PC-9 (cell line): ENCODE data around the gene GPR32.

Experiments used
- EZH2 ChIP-seq: fragments of 200-600 bp; sonication (generic); IDR thresholded peaks from 2 replicates; pipeline ENCODE4 v1.8.0; 2017; ENCODE audit warnings: antibody characterized with exemption, low read depth
- TF ChIP-seq, protein P1 (sequence below): fragments of 200-600 bp; sonication (generic); conservative IDR thresholded peaks from 2 replicates; pipeline ENCODE4 v1.6.1; 2017; ENCODE audit warnings: mixed run types, antibody characterized with exemption, mild to moderate bottlenecking, moderate library complexity

DNA sequence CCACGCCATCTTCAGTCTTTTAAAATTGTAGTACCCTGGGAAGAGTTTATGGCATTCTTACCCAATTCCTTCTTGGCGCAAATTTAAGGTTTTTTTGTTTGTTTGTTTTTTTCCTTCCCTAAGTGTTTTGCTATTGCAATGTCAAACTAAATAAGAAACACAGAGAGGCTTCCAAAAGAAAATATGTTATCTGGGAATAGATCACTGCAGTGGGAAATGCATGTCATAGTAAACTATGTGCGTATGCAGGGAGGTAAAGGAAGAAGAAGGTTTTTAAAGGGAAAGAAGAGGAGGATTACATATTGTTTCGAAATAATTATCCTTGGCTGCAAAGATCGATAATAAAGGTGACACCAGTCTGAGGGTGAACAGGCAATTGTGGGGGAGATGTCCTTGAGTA is 33.9 kb upstream of the GPR32 start:
- TF ChIP-seq, protein P1, sequence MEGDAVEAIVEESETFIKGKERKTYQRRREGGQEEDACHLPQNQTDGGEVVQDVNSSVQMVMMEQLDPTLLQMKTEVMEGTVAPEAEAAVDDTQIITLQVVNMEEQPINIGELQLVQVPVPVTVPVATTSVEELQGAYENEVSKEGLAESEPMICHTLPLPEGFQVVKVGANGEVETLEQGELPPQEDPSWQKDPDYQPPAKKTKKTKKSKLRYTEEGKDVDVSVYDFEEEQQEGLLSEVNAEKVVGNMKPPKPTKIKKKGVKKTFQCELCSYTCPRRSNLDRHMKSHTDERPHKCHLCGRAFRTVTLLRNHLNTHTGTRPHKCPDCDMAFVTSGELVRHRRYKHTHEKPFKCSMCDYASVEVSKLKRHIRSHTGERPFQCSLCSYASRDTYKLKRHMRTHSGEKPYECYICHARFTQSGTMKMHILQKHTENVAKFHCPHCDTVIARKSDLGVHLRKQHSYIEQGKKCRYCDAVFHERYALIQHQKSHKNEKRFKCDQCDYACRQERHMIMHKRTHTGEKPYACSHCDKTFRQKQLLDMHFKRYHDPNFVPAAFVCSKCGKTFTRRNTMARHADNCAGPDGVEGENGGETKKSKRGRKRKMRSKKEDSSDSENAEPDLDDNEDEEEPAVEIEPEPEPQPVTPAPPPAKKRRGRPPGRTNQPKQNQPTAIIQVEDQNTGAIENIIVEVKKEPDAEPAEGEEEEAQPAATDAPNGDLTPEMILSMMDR = no peak
- no peak for TF ChIP-seq EZH2
